GM19395 (cell line): ENCODE measurements around the gene ARHGAP9.
A peak's percentile ranks its signal among the peaks of the same experiment; 100 is the strongest.
"Not testable (repeated sequence)": the region's sequence is repeated elsewhere in the genome, so short reads cannot be mapped to it uniquely, and the experiment has no call there.

Source experiments
- ATAC-seq: cut with Tn5 transposase; IDR thresholded peaks from one replicate; pipeline ENCODE4 v1.9.1; 2021; ENCODE audit warnings: mild to moderate bottlenecking, moderate library complexity; ENCODE audit not compliant: unreplicated experiment

The ARHGAP9 gene

GRCh38 chr12:57459750-57460467, 19.8 kb downstream of the ARHGAP9 start, which contains the start of gene GLI1:
GLI1 (plus strand) TSS chr12:57459785; CDS start chr12:57463692, 3,907 bp downstream.
- ATAC-seq = no peak

- ATAC-seq = peak; percentile 66
Observed at GRCh38 chr12:57459055-57459749, 20.5 kb downstream of the ARHGAP9 start.

GRCh38 chr12:57458665-57459054, 21.0 kb downstream of the ARHGAP9 start:
- ATAC-seq = no peak

- no peak for ATAC-seq
Observed at GRCh38 chr12:57456737-57457490, 22.8 kb downstream of the ARHGAP9 start.

GRCh38 chr12:57456145-57456700, 23.4 kb downstream of the ARHGAP9 start:
- no peak for ATAC-seq

- ATAC-seq = no peak
Observed at GRCh38 chr12:57455374-57456144, 24.1 kb downstream of the ARHGAP9 start.

- no peak for ATAC-seq
Observed at GRCh38 chr12:57454566-57455373, 24.9 kb downstream of the ARHGAP9 start, which contains the start of gene INHBE. INHBE (plus strand) TSS chr12:57455307; CDS start chr12:57455537, 230 bp downstream.

- ATAC-seq = no peak
Observed at GRCh38 chr12:57454213-57454565, 25.5 kb downstream of the ARHGAP9 start.

GRCh38 chr12:57452937-57453509, 26.6 kb downstream of the ARHGAP9 start:
- no peak for ATAC-seq

GRCh38 chr12:57452181-57452936, 27.3 kb downstream of the ARHGAP9 start:
- ATAC-seq = no peak

- ATAC-seq = no peak
Observed at GRCh38 chr12:57451233-57451778, 28.4 kb downstream of the ARHGAP9 start.

GRCh38 chr12:57450057-57450456, 29.6 kb downstream of the ARHGAP9 start:
- ATAC-seq = no peak

- no peak for ATAC-seq
Observed at GRCh38 chr12:57449375-57449774, 30.3 kb downstream of the ARHGAP9 start.

GRCh38 chr12:57448669-57449068, 31.0 kb downstream of the ARHGAP9 start:
- no peak for ATAC-seq

GRCh38 chr12:57446292-57446960, 33.2 kb downstream of the ARHGAP9 start:
- ATAC-seq = no peak

- ATAC-seq = no peak
Observed at GRCh38 chr12:57444744-57445143, 34.9 kb downstream of the ARHGAP9 start.

- ATAC-seq = not testable (repeated sequence)
Observed at GRCh38 chr12:57444337-57444736, 35.3 kb downstream of the ARHGAP9 start.
